ENCODE data around the gene TEX22. TPM values are rescaled to one million over a fixed set of nuclear protein-coding genes. Genes with fewer than 3 reads are reported as not detected.

Gene TEX22
- total RNA-seq, 1 experiment from 2014 or later = not detected

- DNase-seq (ENCODE audit: low spot score) = no peak
These were observed 14.2 kb upstream of the TEX22 start for GRCh38 chr14:105384041-105384557.

DNA sequence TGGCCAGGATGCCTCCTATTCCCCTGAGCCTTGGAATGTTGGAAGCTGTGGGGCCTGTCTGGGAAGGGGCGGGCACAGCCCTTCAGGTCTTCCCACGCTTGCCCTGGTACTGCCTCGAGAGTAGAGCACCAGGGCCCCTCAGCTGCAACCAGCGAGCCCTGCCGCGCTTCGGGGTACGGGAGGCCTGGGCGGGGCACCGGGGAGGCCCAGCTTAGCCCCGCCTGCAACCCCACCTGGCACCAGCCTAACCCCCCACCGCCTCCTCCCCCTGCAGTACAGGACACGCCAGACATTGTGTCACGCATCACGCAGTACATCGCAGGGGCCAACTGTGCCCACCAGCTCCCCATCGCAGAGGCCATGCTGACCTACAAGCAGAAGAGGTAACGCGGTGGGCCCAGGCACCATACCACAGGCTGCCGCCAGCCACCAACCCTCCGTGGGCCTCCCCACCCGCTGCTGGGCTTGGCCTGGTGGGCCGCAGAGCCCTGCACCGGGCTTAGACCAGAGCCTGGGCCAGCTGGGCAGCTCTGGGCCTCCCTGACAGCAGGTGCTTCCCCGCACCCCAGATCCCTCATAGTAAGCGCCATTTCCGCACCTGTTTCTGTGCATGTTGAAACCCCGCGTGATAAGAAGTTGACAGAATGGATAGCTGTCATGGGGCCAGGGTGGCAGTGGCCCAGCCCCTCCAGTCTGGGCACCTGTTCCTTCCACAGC, 13.6 kb upstream of the TEX22 start:
- no peak for DNase-seq (ENCODE audit: low spot score)

DNA sequence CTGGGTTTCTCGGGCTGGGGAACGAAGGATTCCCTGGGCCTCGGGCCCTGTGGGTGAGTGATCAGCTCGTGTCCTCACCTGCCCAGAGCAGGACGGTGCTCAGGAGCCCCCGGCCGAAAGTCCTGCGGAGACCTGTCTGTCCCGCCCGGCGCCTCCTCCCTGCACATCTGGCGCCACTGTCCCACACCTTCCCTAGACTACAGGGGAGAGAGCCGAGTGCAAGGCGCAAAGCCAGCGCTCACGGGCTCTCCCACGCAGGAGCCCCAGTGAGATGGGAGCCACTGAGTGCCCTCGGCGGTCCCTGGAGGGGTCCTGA, 13.1 kb upstream of the TEX22 start:
- no peak for DNase-seq (ENCODE audit: low spot score)

DNA sequence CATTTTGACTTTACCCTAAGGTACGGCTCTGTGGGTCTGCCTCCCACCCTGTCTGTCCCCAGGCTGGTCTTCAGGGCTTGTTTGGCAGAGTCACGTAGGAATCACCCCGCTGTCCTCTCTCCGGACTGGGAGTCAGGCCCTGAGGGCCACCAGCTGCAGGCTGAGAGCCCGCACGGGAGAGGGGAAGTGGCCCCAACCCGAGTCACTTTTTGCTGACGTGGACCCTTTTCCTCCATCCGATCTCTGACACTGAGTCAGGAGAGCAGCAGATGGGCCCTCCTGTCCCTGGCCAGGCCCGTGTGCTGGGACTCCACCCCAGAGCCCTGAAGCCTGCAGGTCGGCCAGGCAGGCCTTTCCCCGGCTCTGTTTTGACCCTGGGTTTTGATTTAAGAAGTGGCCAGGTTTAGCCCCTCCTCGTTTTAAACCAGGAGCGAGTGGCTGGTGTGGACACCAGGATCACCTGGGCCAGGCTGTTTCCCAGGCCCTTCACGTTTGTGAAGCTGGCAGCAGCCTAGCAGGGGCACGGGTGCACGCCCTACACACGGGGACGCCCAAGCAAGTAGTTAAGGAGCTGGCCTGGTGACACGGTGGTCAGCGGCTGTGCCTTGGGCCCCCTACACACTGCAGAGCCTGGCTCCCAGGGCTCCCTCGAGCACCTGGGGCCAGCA, 12.5 kb upstream of the TEX22 start:
- no peak for DNase-seq (ENCODE audit: low spot score)

GRCh38 chr14:105386581-105387529, 11.5 kb upstream of the TEX22 start:
- no peak for DNase-seq (ENCODE audit: low spot score)

GRCh38 chr14:105387530-105387922, 10.8 kb upstream of the TEX22 start:
- no peak for DNase-seq (ENCODE audit: low spot score)

DNA sequence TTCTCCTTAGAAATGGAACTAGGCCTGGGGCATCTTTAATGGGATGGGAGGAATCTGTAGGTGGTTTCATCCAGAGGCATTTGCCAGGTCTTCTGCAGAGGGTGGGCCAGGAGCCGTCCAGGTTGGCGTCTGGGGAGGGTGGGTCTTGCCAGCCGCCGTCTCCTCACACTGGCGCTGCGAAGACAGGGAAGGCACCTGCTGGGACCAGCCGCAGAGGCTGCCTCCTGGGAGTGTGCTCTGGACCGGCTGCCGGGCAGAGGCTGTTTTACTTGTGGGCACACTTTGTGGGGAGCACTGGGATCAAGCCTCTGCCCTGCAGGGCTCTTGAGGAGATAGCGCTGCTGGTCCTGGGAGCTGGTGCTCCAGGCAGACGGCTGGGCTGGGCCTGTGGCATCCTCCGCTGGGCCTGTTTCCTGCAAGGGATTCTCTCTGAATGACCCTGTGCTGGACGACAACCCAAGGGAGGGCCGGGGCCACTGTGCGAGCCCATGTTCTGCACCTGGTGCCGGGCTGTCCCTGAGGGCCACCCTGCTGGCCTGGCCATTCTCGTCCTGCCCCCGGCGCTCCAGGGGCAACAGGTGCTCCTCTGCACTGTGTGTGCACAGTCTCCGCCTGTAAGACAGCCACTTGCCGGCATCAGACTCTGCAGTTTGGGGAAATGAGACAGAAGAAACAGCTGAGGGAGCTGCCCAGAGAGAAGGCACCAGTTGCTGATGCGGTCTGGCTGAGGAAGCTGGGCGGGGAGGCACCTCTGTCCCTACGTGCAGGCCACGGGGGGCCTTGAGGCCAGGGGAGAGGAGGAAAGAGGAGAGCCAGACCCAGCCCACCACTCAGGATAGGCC, 10.0 kb upstream of the TEX22 start:
- no peak for DNase-seq (ENCODE audit: low spot score)

DNA sequence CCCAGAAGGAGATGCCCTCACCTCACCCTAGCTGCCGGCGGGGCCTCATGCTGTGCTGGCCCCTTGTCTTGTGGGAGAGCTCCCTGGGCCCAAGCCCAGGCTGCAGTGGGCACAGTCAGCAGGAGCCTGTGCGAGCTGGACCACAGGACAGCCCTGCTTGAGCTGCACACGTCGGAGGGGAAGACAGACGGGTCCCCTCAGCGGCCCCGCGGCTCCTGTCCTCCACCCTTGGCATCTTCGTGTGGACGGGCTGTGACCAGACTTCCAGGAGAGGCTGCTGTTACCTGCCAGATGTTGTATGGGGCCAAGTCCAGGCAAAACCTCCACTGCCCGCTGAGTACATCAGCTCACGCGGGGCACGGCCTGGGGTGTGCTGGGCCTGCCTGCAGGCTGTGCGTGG, 9.4 kb upstream of the TEX22 start:
- DNase-seq (ENCODE audit: low spot score) = no peak

GRCh38 chr14:105389534-105389933, 8.8 kb upstream of the TEX22 start:
- DNase-seq (ENCODE audit: low spot score) = no peak

DNA sequence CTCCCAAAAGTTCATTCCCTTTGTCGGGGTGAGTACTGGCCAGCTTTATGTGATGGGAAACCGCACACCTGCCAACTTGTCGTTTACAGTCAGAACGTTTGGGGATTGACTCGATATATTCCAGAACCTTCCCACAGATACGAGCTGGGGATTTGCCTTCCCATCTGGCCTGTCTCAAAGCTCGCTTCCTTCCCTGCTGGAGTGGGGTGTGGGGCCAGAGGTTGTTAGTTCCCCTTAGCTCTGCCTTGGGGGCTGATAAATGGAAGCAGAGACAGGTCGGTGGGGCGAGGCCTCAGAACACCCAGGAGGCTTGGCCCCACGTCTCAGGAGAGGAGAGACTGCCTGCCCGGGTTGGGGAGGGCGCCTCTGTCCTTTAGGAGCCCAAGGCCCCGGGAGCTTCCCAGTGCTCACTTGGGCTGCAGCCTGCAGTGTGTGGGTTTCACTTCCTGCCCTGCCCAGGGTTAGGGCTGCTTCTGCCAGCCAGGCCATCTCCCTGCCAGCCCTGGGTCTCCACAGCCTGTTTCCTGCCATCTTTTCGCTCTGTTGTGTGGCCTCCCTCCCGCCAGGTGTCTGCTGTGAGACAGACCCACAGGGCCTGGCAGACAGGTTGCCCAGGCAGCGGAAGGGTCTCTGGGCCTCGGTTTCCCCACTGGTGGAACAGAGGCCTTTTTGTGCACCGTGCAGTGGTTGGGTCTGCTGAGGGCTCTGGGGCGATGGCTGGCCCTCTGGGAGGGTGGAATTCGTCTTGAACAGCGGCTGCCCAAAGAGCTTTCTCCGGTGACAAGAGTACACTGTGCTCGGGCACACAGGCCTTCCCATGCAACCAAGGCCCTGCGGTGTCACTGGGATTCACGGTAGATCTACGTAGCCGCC, 8.1 kb upstream of the TEX22 start:
- DNase-seq (ENCODE audit: low spot score) = no peak

DNA sequence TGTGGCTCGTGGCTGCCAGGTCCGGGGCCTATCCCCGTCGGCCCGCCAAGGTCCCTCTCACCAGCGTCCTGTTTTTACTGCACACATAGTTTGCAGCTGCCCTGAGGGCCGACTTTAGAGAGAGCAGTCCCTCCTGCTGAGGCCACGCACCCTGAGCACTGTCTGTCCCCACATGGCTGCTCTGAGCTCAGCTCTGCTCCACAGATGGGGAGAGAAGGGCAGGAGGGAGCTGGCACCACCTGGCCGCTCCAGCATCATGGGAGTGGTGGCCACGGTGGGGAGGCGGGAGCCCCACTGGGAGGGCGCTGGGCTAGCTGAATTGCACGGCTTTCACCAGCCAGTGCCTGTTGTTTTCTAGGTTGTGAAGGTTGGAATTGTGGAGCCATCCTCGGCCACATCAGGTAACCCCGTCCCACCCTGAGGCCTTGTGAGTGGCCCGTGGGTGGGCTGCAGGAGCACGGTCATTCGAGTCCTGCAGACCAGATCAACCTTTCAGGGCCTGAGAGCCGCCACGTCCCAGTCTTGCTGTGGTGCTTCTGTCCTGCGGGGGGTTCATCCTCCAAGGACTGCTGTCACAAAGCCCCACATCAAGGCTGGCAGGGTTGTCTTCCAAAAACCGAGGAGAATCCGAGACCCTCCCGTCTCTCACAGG, 7.4 kb upstream of the TEX22 start:
- no peak for DNase-seq (ENCODE audit: low spot score)

DNA sequence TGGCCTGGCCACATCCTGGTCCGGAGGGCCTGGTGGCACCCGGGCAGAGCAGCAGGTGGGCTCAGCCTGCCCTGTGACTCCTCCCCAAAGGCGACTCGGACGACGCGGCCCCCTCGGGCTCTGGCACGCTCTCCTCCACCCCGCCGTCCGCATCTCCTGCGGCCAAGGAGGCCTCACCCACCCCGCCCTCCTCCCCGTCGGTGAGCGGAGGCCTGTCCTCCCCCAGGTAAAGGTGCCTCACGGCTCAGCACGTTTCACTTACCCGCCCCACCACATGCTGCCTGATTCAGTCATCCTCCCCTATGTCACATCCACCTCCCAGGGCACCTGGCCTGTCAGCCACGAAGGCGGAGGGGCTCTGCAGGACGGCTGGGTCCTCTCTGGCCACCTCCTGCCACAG, 6.8 kb upstream of the TEX22 start:
- DNase-seq (ENCODE audit: low spot score) = no peak

- no peak for DNase-seq (ENCODE audit: low spot score)
These were observed 5.9 kb upstream of the TEX22 start for GRCh38 chr14:105392131-105393090.

GRCh38 chr14:105393151-105393550, 5.2 kb upstream of the TEX22 start:
- DNase-seq (ENCODE audit: low spot score) = no peak

- no peak for DNase-seq (ENCODE audit: low spot score)
These were observed 3.4 kb upstream of the TEX22 start for GRCh38 chr14:105394714-105395537.

GRCh38 chr14:105395538-105395854, 2.8 kb upstream of the TEX22 start:
- no peak for DNase-seq (ENCODE audit: low spot score)

- DNase-seq (ENCODE audit: low spot score) = no peak
These were observed 897 bp upstream of the TEX22 start for GRCh38 chr14:105397350-105397931.

Measured in A172 (cell line).